Measurements from ENCODE around the gene SLC47A2. TPM values are rescaled to one million over a fixed set of nuclear protein-coding genes. Genes with fewer than 3 reads are reported as not detected.
"Not testable (repeated sequence)": the region's sequence is repeated elsewhere in the genome, so short reads cannot be mapped to it uniquely, and the experiment has no call there.

SLC47A2 gene, protein sequence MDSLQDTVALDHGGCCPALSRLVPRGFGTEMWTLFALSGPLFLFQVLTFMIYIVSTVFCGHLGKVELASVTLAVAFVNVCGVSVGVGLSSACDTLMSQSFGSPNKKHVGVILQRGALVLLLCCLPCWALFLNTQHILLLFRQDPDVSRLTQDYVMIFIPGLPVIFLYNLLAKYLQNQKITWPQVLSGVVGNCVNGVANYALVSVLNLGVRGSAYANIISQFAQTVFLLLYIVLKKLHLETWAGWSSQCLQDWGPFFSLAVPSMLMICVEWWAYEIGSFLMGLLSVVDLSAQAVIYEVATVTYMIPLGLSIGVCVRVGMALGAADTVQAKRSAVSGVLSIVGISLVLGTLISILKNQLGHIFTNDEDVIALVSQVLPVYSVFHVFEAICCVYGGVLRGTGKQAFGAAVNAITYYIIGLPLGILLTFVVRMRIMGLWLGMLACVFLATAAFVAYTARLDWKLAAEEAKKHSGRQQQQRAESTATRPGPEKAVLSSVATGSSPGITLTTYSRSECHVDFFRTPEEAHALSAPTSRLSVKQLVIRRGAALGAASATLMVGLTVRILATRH
- total RNA-seq: 1.5 TPM

DNA sequence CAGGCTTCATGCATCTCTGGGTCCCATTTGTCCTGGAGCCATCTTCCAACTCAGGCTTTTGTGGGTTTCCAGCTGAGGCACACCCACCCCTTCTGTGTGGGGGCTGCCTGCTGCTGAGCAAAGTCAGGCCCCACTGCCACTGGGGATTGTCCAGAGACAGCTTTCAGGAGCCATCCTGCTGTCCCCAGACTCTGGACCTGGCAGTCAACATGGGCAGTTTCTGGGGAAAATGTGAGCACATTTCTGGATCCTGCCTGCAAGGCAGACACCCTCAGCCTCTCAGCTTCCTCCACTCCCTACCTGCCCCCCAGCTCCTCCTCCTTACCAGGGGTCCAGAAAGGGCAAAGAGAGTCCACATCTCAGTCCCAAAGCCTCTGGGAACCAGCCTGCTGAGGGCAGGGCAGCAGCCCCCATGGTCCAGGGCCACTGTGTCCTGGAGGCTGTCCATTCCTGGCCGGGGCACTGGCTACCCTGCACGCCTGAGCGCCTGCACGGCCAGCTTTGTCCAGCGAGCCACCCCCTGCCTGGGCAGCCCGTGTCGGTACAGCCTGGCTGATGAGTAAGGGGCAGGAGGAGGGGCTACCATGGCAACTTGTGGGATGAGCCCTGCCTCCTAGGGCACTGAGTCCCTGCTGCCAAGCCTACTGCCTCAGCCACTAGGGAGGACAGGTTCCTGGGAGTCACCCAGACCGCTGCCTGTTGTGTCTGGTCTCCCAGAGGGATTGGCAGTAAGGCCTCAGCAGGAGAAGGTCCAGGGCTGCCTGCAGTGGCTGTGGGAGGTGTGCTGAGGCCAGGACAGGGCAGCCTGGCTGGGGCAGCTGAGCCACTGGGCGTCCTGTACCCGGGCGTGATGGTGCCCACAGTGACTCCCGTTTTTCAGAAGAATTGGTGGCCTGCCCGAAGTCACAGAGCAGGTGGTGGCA, at the start of gene SLC47A2:
Gene SLC47A2 (minus strand): TSS at position 477 of the 923 bp plus-strand sequence. CDS start 29 bp downstream, at position 448.
- no peak for DNase-seq

GRCh38 chr17:19766016-19766415, 49.6 kb upstream of the SLC47A2 start:
- DNase-seq: no peak

- DNase-seq: not testable (repeated sequence)
These were observed 47.6 kb upstream of the SLC47A2 start for GRCh38 chr17:19763991-19764390.

- DNase-seq: no peak
These were observed 47.0 kb upstream of the SLC47A2 start for GRCh38 chr17:19763416-19763815.

- DNase-seq: peak; percentile 86
These were observed 46.2 kb upstream of the SLC47A2 start for GRCh38 chr17:19762515-19762961.

GRCh38 chr17:19760746-19761145, 44.4 kb upstream of the SLC47A2 start:
- DNase-seq: no peak

DNA sequence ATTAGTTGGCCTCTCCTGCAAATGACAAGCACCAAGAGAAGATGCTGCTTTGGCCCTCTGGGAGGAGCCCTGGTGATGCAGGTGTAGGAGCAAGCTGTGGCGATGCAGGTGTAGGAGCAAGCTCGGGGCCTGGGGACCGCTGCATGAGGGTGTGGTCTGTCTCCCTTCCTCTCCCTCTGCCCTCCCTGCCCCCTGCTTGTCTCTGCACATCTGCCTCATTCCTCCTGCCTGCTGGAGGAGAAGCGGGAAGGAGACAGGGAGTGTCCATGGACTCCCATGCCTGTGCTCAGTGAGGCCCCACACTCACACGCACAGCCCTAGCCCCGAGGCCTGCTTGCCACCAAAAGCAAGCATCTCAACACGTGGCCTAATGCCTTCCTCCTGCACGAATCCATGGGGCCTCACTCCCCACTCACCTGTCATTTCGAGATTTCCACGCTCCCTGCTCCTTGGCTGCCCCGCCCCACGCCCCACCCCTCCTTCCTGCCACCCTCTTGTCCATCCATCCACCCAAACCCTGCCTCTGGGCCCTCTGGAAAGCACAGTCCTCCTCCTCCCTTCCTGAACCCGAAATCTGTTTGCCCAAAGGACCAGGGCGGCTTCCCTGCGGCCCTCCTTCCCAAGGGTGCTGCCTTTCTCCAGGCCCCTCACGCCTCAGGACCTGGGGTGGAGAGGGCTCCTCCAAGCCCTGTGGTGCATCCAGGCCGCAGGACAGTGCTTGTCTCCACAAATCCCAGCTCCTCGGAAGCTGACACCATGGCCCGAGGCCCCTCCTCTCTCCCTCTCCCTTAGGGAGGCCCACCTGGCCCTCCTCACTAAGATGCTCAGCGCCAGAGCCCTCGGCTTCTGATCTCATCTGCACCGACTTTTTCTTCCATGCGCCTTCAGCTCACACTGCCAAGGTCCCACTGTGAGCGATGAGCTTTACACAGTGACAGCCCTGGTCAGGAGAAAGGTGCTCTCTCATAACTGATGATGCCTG, 43.5 kb upstream of the SLC47A2 start:
- DNase-seq: no peak

DNA sequence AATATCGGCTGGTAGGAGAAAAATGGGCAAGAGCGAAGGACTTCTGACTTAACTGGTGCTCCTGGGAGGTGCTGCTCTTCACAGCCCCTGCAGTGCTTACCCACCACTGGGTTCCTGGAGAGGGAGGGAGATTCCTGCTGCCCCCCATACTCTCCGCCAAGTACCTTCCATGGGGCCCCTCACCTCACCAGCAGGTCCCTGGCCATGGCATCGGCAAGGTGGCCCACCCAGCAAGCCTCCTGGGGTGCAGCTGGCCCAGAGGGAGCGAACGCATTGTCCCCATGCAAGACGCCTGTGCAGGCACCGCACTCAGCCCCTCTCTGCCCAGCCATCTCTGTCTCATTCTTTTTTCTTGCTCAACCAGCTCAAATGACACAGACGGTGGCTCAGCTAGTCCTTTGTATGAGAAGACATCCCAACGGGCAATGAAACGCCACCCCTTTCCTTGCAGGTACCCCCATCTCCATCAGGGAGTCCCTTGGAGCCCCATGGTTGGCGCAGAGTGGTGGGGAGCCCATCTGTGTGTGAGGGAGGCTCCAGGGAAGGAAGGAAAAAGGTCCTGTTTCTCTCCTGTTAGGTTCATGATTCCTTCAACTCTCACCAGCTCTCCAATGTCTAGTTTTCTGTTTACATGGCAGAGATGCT, 41.3 kb upstream of the SLC47A2 start:
- no peak for DNase-seq

GRCh38 chr17:19756546-19756945, 40.2 kb upstream of the SLC47A2 start:
- DNase-seq: no peak

GRCh38 chr17:19755821-19756510, 39.6 kb upstream of the SLC47A2 start:
- DNase-seq: no peak

GRCh38 chr17:19755392-19755791, 39.0 kb upstream of the SLC47A2 start:
- DNase-seq: no peak

DNA sequence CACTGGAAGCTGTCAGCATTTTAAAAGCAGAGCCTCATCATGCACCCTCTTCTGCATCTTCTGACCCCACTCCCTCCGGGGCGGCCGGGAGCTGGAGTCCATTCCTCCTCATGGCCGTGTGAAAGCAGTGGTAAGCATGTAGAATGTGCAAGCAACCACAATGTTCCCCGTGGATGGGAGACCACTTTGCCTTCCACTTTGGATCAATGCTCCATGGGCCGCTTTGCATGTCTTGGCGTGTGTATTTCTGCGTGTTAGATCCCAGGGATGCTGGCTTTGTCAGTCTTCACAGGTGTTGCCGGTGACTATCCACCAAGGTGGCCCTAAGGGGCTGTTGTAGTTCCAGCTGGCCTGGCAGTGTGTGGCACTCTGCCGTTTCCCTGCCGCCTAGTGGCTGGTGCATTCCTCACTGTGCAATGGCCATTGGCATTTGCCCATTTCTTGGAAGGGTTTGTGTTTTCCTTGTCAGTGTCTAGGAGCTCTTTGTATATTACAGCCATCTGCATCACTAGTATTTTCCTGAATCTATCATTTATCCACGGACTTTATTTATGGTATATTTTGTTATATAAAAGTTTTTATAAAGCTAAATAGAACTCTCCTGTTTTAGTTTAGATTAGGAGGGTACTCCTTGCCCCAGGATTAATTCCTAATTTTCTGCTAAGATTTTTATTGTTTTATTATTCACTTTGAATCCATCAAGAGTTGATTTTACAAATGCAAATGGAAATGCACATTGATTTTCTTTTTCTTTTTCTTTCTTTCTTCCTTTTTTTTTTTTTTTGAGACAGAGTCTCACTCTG, 37.5 kb upstream of the SLC47A2 start:
- no peak for DNase-seq

GRCh38 chr17:19753051-19753509, 36.7 kb upstream of the SLC47A2 start:
- peak; percentile 70 for DNase-seq

DNA sequence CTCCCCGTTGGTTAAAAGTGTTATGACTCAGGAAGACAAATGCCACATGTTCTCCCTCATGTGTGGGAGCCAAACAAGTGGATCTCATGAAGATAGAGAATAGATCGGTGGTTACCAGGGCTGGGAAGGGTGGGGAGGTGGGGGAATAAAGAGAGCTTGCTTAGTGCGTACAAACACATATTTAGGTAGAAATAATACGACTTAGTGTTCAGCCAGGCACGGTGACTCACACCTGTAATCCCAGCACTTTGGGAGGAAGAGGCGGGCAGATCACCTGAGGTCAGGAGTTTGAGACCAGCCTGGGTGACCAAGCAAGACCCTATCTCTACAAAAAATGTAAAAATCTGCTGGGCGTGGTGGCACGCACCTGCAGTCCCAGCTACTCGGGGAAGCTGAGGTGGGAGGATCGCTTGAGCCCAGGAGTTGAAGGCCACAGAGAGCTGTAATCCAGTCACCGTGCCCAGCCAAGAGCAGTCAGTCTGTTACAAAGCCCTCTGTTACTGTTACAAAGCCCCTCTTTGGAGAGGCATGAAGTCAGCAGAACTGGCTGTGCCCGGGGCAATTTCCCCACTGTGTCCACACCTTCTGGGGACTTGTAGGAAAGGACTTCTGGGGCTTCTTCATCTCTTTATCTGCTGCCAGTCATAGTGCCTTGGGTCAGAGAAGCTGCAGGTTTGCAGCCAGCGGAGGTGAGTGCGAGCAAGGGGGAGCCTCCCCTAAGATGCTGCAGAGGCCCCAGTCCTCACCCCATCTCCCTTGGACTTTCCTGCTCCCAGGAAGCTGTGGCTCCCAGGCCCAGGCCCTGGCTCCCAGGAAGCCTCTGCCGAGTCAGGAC, 36.0 kb upstream of the SLC47A2 start:
- no peak for DNase-seq

- no peak for DNase-seq
These were observed 34.5 kb upstream of the SLC47A2 start for GRCh38 chr17:19750835-19751234.

DNA sequence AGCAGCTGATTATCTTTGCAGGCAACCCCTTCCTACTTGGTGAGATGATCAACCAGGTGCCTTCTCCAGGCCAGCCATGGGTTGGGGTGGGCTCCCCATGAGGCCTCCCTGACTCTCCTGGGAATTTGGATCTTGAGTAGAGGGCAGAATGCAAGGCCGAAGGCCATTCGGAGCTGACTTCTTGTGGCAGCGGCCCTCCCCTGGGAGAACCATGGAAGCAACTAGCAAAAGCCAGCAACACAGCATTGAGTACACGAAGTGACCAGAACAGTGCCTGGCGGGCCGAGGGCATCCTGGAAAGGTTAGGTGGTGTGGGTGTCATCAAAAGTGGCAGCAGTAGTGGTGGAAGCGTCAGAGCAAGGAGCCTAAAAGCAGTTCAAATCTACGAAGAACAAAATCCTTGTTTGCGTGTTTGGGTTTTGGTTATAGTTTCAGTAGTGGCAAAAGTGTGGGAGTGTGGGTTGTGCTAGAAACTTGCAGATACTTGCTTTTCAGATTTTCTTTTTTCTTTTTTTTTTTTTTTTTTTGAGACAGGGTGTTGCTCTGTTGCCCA, 33.7 kb upstream of the SLC47A2 start:
- DNase-seq: no peak

GRCh38 chr17:19748807-19749193, 32.4 kb upstream of the SLC47A2 start:
- DNase-seq: no peak

All from tongue (tissue), 2 donors.